ENCODE measurements around the gene NACC2.

The NACC2 gene

DNA sequence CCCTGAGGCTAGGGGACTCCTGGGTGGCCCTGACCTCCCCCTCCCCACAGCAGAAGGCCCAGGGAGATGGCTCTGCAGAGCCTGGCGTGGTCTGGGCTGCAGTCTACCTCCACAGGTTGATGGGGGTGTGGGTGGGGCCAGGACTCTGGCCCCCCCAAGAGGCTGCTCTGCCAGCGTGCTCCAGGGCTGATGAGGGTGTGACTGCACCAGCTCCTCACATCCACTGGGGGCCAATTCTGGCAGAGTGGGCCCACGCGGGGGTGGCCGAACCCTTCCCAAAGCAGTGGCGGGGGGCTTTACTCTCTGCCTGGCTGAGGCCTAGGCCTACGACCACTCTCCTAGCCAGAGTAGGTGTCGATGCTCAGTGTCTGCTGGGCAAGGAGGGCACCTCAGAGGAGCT, 105.9 kb downstream of the NACC2 start:
- Histone ChIP-seq H3K9me2 (replicated peaks; ENCODE audit: control insufficient read depth, low read length) (no peaks in the 10 kb centered on the region), H3K27ac (ENCODE audit: low read depth, low read length) (no peak overlapping the region), H3K4me2 (ENCODE audit: low read length) (no peak overlapping the region), H3K4me3 (ENCODE audit: low read length) (no peak overlapping the region), H4K20me1 (ENCODE audit: control insufficient read depth, insufficient read depth, low read depth, low read length) (no peaks in the 10 kb centered on the region), H3K36me3 (ENCODE audit: control insufficient read depth, low read length) (no peaks in the 10 kb centered on the region), H3K27me3 (ENCODE audit: control insufficient read depth, low read length) (no peaks in the 10 kb centered on the region), H3K4me1 (ENCODE audit: control insufficient read depth, low read length) (peaks cover 17% of the 10 kb centered on the region), H3F3A (ENCODE audit: control insufficient read depth, insufficient read depth) (no peaks in the 10 kb centered on the region), H3K79me2 (ENCODE audit: control insufficient read depth, low read length) (no peaks in the 10 kb centered on the region), H3K9me3 (ENCODE audit: control insufficient read depth, insufficient read depth, low read length) (no peaks in the 10 kb centered on the region)
- TF ChIP-seq CTCF (IDR thresholded peaks at IDR 0.05; ENCODE audit: low read depth, low read length, poor library complexity, severe bottlenecking) = no peak

- Histone ChIP-seq H4K20me1 (ENCODE audit: control insufficient read depth, insufficient read depth, low read depth, low read length) (no peaks in the 10 kb centered on the region), H3K27ac (ENCODE audit: low read depth, low read length) (no peak overlapping the region), H3K4me2 (ENCODE audit: low read length) (no peak overlapping the region), H3F3A (ENCODE audit: control insufficient read depth, insufficient read depth) (no peaks in the 10 kb centered on the region), H3K4me1 (ENCODE audit: control insufficient read depth, low read length) (peaks cover 17% of the 10 kb centered on the region), H3K79me2 (ENCODE audit: control insufficient read depth, low read length) (no peaks in the 10 kb centered on the region), H3K27me3 (ENCODE audit: control insufficient read depth, low read length) (no peaks in the 10 kb centered on the region), H3K4me3 (ENCODE audit: low read length) (no peak overlapping the region), H3K9me3 (ENCODE audit: control insufficient read depth, insufficient read depth, low read length) (no peaks in the 10 kb centered on the region), H3K36me3 (ENCODE audit: control insufficient read depth, low read length) (no peaks in the 10 kb centered on the region), H3K9me2 (replicated peaks; ENCODE audit: control insufficient read depth, low read length) (no peaks in the 10 kb centered on the region)
- no peak for TF ChIP-seq EZH2phosphoT487 (IDR thresholded peaks at IDR 0.05; ENCODE audit: borderline replicate concordance, low read length)
- TF ChIP-seq CTCF (IDR thresholded peaks at IDR 0.05; ENCODE audit: low read depth, low read length, poor library complexity, severe bottlenecking) = no peak
Measured at GRCh38 chr9:135988493-135988892, 106.6 kb downstream of the NACC2 start.

DNA sequence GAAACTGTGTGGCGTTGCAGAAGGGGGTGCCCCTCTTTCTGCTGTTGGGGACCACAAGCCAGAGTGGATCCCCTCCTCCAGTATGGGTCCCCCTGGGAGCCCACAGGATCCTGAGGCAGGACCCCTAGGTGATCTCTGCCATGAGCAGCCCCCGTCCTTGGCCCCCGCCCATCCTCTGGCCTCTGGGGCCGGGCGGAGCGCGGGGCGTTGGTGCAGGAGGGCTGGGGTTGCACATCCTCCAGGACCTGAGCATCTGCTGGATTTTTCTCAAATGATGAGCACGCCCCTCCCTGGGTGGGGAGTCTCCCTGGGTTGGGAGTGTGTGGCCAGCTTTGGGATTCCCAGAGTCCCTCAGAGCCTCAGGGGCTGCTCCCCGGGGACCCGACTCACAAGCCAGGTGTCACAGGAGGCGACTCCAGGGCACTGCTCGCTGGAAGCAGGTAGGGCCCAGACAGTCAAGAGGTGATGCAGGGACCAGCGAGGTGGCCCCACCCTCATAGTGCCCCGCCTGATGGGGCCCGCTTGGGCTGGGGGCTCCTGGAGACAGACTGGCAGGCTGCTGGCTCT, 107.2 kb downstream of the NACC2 start:
- H3K4me3 ChIP-seq (ENCODE audit: low read length) = no peak overlapping the region
- peaks cover 13% of the 10 kb centered on the region for H3K4me1 ChIP-seq (ENCODE audit: control insufficient read depth, low read length)
- no peak overlapping the region for H3K4me2 ChIP-seq (ENCODE audit: low read length)

More for the DNA sequence above, 107.2 kb downstream of the NACC2 start:
- H3K27me3 ChIP-seq (ENCODE audit: control insufficient read depth, low read length) = no peaks in the 10 kb centered on the region
- TF ChIP-seq CTCF (IDR thresholded peaks at IDR 0.05; ENCODE audit: low read depth, low read length, poor library complexity, severe bottlenecking) (no peak), EZH2phosphoT487 (IDR thresholded peaks at IDR 0.05; ENCODE audit: borderline replicate concordance, low read length) (no peak)
- H3F3A ChIP-seq (ENCODE audit: control insufficient read depth, insufficient read depth) = no peaks in the 10 kb centered on the region
- H3K36me3 ChIP-seq (ENCODE audit: control insufficient read depth, low read length) = no peaks in the 10 kb centered on the region
- H3K79me2 ChIP-seq (ENCODE audit: control insufficient read depth, low read length) = no peaks in the 10 kb centered on the region
- no peaks in the 10 kb centered on the region for H4K20me1 ChIP-seq (ENCODE audit: control insufficient read depth, insufficient read depth, low read depth, low read length)
- no peak overlapping the region for H3K27ac ChIP-seq (ENCODE audit: low read depth, low read length)
- H3K9me3 ChIP-seq (ENCODE audit: control insufficient read depth, insufficient read depth, low read length) = no peaks in the 10 kb centered on the region
- no peaks in the 10 kb centered on the region for H3K9me2 ChIP-seq (replicated peaks; ENCODE audit: control insufficient read depth, low read length)

All from DOHH2 (cell line).